OCI-LY1 (cell line): ENCODE results near the gene CNTNAP5.

Experiments used
- H2AFZ ChIP-seq: fragments of 200-600 bp; sonication (generic), shearing (Covaris generic); 2 replicates; pipeline ENCODE4 v1.6.0; 2014; ENCODE audit warnings: antibody characterized with exemption, mild to moderate bottlenecking, low read length
- H3F3A ChIP-seq: fragments of 200-600 bp; sonication (generic), shearing (Covaris generic); 2 replicates; pipeline ENCODE4 v1.6.0; 2014; ENCODE audit warnings: mild to moderate bottlenecking, antibody characterized with exemption, low read length, moderate library complexity; ENCODE audit not compliant: insufficient read depth
- H3K27ac ChIP-seq: fragments of 200-600 bp; sonication (generic); 2 replicates; pipeline ENCODE4 v1.5.1; 2014; ENCODE audit warnings: low read length, mixed run types, mild to moderate bottlenecking, low read depth; ENCODE audit not compliant: poor library complexity, severe bottlenecking
- H3K27me3 ChIP-seq: fragments of 200-600 bp; sonication (generic); 2 replicates; pipeline ENCODE4 v1.6.0; 2014; ENCODE audit warnings: antibody characterized with exemption, mild to moderate bottlenecking, low read length, moderate library complexity; ENCODE audit not compliant: insufficient read depth
- H3K36me3 ChIP-seq: fragments of 200-600 bp; sonication (generic); 2 replicates; pipeline ENCODE4 v1.6.1; 2014; ENCODE audit warnings: mild to moderate bottlenecking, antibody characterized with exemption, low read length, moderate library complexity, mixed read lengths; ENCODE audit not compliant: insufficient read depth
- H3K4me1 ChIP-seq: fragments of 200-600 bp; sonication (generic); 2 replicates; pipeline ENCODE4 v1.5.1; 2014; ENCODE audit warnings: mild to moderate bottlenecking, low read length, moderate library complexity; ENCODE audit not compliant: insufficient read depth, severe bottlenecking
- H3K4me2 ChIP-seq: fragments of 200-600 bp; sonication (generic), shearing (Covaris generic); 2 replicates; pipeline ENCODE4 v1.6.1; 2014; ENCODE audit warnings: low read length
- H3K4me3 ChIP-seq: fragments of 200-600 bp; sonication (generic); 2 replicates; pipeline ENCODE4 v1.5.1; 2014; ENCODE audit warnings: low read length, low read depth, mild to moderate bottlenecking, mixed read lengths; ENCODE audit not compliant: poor library complexity, severe bottlenecking
- H3K79me2 ChIP-seq: fragments of 200-600 bp; shearing (Covaris generic); 2 replicates; pipeline ENCODE4 v1.6.1; 2016; ENCODE audit warnings: mixed run types, low read length, mixed read lengths; ENCODE audit not compliant: insufficient read depth
- H3K9ac ChIP-seq: fragments of 200-600 bp; sonication (generic), shearing (Covaris generic); 2 replicates; pipeline ENCODE4 v1.6.1; 2014; ENCODE audit warnings: mild to moderate bottlenecking, low read length, mixed read lengths
- H3K9me2 ChIP-seq: fragments of 200-600 bp; sonication (generic), shearing (Covaris generic); 2 replicates; pipeline ENCODE4 v1.6.1; 2014; ENCODE audit warnings: low read depth, mild to moderate bottlenecking, low read length, mixed read lengths
- H3K9me3 ChIP-seq: fragments of 200-600 bp; shearing (Covaris generic); 2 replicates; pipeline ENCODE4 v1.6.1; 2014; ENCODE audit warnings: low read length, mixed read lengths
- H4K20me1 ChIP-seq: fragments of 200-600 bp; sonication (generic), shearing (Covaris generic); 2 replicates; pipeline ENCODE4 v1.6.0; 2016; ENCODE audit warnings: mild to moderate bottlenecking, low read length; ENCODE audit not compliant: insufficient read depth
- EZH2 ChIP-seq: fragments of 200-600 bp; sonication (generic), shearing (Covaris generic); IDR thresholded peaks from 2 replicates; pipeline ENCODE4 v1.8.0; 2017; ENCODE audit warnings: borderline replicate concordance, mixed run types, mild to moderate bottlenecking, antibody characterized with exemption, low read length, moderate library complexity, mixed read lengths
- TF ChIP-seq, protein P1 (sequence below): fragments of 200-600 bp; sonication (generic), shearing (Covaris generic); IDR thresholded peaks from 2 replicates; pipeline ENCODE4 v1.5.1; 2017; ENCODE audit warnings: mild to moderate bottlenecking, antibody characterized with exemption, low read length, moderate library complexity, mixed read lengths

CNTNAP5 gene

DNA sequence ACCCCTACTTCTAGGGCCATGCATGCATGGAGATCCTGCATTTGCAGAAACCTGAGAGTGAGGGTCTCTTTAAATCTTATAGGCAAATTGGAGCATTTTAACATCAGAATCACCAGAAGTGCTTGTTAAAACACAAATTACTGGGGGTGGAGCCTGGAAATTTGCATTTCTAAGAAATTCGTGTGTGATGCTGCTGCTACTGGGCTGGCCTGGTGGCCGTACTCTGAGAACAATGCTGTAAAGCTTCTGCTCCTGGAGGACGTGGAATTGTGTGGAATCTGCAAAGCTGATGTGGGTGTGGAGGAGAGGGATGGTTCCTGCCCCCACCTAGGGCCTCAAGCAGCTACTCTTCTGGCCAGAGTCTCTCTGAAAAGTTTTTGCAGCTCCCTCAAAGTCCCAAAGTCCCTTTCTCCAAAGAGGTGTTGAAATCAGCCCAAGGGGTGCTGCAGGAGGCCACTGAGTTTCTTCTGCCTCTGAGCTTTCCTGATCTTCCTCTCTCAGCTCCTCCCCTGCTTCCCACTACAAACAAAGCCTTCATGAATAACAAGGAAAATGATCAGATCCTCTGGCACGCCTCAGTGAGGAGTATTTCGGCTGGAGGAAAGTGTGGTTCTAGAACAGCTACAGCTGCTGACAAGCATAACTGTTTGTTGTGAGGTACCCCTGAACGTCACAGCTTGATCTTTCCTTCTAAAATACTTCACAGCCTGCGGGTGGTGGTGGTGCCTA is 508.3 kb downstream of the CNTNAP5 start:
- no peak overlapping the region for H3K9ac ChIP-seq
- H3K27me3 ChIP-seq, result no peaks in the 10 kb centered on the region
- H3F3A ChIP-seq, result no peaks in the 10 kb centered on the region
- H3K27ac ChIP-seq, result no peak overlapping the region
- H4K20me1 ChIP-seq, result no peaks in the 10 kb centered on the region
- H2AFZ ChIP-seq, result no peak overlapping the region
- no peaks in the 10 kb centered on the region for H3K4me1 ChIP-seq
- TF ChIP-seq, protein P1, sequence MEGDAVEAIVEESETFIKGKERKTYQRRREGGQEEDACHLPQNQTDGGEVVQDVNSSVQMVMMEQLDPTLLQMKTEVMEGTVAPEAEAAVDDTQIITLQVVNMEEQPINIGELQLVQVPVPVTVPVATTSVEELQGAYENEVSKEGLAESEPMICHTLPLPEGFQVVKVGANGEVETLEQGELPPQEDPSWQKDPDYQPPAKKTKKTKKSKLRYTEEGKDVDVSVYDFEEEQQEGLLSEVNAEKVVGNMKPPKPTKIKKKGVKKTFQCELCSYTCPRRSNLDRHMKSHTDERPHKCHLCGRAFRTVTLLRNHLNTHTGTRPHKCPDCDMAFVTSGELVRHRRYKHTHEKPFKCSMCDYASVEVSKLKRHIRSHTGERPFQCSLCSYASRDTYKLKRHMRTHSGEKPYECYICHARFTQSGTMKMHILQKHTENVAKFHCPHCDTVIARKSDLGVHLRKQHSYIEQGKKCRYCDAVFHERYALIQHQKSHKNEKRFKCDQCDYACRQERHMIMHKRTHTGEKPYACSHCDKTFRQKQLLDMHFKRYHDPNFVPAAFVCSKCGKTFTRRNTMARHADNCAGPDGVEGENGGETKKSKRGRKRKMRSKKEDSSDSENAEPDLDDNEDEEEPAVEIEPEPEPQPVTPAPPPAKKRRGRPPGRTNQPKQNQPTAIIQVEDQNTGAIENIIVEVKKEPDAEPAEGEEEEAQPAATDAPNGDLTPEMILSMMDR, result no peak
- H3K4me2 ChIP-seq, result no peak overlapping the region
- no peaks in the 10 kb centered on the region for H3K79me2 ChIP-seq
- no peak overlapping the region for H3K4me3 ChIP-seq
- no peaks in the 10 kb centered on the region for H3K36me3 ChIP-seq
- H3K9me3 ChIP-seq, result no peaks in the 10 kb centered on the region
- no peaks in the 10 kb centered on the region for H3K9me2 ChIP-seq

DNA sequence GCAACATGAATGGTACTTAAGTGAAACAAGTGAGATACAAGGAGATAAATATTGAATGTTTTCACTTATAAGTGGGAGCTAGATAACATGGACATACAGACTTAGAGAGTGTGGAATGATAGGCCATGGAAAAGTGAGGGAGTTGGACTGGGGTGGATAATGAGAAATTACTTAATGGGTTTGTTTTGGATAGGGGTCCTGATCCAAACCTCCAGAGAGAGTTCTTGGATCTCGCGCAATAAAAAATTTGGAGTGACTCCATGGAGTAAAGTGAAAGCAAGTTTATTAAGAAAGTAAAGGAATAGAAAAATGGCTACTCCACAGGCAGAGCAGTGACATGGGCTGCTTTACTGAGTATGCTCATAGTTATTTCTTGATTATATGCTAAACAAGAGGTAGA is 508.9 kb downstream of the CNTNAP5 start:
- Histone ChIP-seq H3K36me3 (no peaks in the 10 kb centered on the region), H3K27ac (no peak overlapping the region), H3K9me2 (no peaks in the 10 kb centered on the region), H2AFZ (no peak overlapping the region), H3K4me3 (no peak overlapping the region), H3K27me3 (no peaks in the 10 kb centered on the region), H3K79me2 (no peaks in the 10 kb centered on the region), H3K9ac (no peak overlapping the region), H3F3A (no peaks in the 10 kb centered on the region), H3K4me2 (no peak overlapping the region), H3K9me3 (no peaks in the 10 kb centered on the region), H4K20me1 (no peaks in the 10 kb centered on the region), H3K4me1 (no peaks in the 10 kb centered on the region)
- TF ChIP-seq, protein P1, result no peak
- TF ChIP-seq EZH2, result no peak

DNA sequence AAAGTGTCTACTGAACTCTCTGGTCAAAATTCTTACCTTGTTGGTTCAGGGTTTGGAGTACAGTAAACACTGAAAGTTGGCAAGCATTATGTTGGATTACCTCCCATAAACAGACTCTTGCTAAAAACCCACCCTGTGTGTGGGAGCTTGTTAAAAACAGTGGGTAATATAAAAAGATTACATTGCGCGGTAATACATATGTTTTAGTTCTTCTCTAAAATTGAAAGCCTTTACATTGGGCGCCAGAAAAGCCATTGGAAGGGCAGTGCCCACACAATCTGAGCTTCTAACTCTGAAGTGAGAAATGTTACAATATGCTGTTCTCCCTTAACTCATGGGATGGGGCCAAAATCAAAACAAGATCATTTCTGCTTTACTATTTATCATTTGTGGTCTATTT is 510.7 kb downstream of the CNTNAP5 start:
- no peak overlapping the region for H3K27ac ChIP-seq
- no peaks in the 10 kb centered on the region for H3F3A ChIP-seq
- no peaks in the 10 kb centered on the region for H3K9me3 ChIP-seq
- H3K4me3 ChIP-seq, result no peak overlapping the region
- no peaks in the 10 kb centered on the region for H3K79me2 ChIP-seq
- no peaks in the 10 kb centered on the region for H4K20me1 ChIP-seq
- no peak overlapping the region for H3K4me2 ChIP-seq
- no peaks in the 10 kb centered on the region for H3K36me3 ChIP-seq
- H3K9me2 ChIP-seq, result no peaks in the 10 kb centered on the region
- no peaks in the 10 kb centered on the region for H3K4me1 ChIP-seq
- no peak overlapping the region for H2AFZ ChIP-seq
- TF ChIP-seq, protein P1, result no peak
- TF ChIP-seq EZH2, result no peak
- H3K9ac ChIP-seq, result no peak overlapping the region
- H3K27me3 ChIP-seq, result no peaks in the 10 kb centered on the region
